DMS53 treated with DMSO at 0.1 percent for 48 hours (cell line): ENCODE data around the gene PTPRN2.

Experiments
- DNase-seq: peaks from one replicate; lab custom pipeline; 2025; ENCODE audit not compliant: unreplicated experiment; lab: John Stamatoyannopoulos, UW

The PTPRN2 gene

DNA sequence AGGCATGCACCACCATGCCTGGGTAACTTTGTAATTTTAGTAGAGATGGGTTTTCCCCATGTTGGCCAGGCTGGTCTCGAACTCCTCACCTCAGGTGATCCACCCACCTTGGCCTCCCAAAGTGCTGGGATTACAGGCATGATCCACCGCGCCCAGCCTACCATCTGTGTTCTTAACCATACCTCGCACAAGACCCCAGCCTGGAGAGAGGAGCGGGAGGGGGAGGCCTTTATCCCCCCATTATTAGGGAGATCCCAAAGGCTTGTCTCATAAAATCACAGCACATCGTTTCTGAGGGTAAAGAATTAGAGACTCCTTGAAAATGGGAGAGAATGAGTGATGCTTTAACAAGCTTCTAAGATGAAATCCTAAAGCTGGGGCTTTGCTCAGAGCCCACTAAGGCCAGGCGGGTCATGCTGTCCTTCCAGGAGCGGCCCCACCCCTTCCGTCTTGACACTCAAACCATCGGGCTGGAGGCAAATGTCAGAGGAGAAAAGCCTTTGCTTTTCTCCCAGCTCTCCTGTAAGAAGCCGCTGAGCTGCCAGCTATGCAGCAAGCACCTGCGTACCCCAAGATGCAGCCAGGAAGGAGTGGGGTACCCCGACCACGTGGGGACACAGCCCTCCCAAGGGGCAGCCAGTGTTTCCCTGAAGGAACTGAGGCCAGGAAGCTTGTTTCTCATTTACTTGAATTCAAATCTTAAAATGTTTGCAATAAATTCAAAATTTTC, 339.7 kb downstream of the PTPRN2 start:
- DNase-seq: no peak

DNA sequence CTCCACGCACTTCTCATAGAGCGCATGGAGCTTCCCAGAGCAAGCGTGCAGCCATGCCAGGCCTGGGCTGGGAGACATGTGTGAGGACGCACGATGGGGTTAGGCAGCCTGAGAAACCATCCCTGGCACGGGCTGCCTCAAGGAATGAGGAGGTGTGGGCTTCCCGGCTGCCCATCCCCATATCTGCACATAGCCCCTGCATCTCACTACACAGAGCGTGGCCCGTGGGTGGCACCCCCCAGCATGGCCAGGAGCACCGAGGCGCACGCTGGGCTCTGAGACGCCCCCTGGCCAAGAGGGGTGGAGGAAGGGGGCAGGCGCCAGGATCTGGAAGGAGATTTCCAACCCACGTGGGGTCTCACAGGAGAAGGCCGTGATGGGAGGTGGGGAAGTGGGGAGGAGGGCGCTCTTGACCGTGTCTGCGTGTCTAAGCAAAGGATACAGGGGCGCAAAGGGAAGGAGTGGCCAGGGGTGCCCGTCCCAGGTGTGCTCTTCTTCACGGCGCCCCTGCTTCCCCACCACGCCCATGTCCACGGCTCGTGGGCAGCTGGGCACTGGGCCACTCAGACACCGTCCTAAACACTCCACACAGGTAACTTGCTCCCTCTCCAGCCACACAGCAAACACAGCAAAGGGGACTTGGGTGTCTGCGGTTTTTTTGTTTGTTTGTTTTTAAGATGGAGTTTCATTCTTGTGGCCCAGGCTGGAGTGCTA, 340.5 kb downstream of the PTPRN2 start:
- DNase-seq: no peak

- no peak for DNase-seq
These were observed 341.2 kb downstream of the PTPRN2 start for GRCh38 chr7:158246272-158246959.

DNA sequence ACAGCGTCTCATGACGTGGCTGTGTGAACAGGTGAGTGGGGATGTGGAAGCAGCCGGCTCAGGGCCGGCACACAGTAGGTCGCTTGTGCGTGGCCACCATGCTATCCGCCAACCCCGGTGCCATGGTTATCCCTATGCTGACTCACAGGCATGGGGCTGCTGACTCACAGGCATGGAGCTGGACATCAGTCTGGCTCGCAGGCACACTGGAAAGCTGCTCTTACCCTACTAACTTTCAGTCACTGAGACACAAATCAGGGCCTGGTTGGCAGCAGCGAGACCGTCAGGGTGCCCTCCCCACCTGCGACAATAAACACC, 341.9 kb downstream of the PTPRN2 start:
- no peak for DNase-seq

- DNase-seq: no peak
These were observed 342.5 kb downstream of the PTPRN2 start for GRCh38 chr7:158244873-158245723.

- no peak for DNase-seq
These were observed 343.2 kb downstream of the PTPRN2 start for GRCh38 chr7:158244430-158244829.

GRCh38 chr7:158241919-158242318, 345.7 kb downstream of the PTPRN2 start:
- DNase-seq: no peak

DNA sequence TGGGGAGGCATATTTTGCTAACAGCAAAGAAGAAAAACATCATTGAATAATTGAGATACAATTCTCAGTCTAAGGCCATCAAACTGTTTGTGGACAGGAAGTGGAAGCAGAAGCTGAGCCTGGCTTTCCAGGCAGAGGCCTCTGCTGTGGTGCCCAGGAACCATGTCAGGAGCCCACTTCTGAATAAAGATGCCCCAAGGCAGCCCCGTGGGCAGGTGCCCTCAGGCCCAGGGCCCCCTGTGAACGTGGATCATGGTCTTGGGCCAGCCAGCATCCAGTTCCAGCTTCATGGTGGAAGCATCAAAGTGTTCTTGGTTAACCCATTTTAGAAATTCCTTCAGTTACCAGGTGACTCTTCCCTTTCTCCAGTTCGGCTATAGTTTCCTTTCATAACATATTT, 346.8 kb downstream of the PTPRN2 start:
- no peak for DNase-seq

GRCh38 chr7:158239290-158239981, 348.2 kb downstream of the PTPRN2 start:
- DNase-seq: no peak

GRCh38 chr7:158238616-158239289, 348.9 kb downstream of the PTPRN2 start:
- DNase-seq: no peak

- no peak for DNase-seq
These were observed 349.8 kb downstream of the PTPRN2 start for GRCh38 chr7:158237672-158238335.

DNA sequence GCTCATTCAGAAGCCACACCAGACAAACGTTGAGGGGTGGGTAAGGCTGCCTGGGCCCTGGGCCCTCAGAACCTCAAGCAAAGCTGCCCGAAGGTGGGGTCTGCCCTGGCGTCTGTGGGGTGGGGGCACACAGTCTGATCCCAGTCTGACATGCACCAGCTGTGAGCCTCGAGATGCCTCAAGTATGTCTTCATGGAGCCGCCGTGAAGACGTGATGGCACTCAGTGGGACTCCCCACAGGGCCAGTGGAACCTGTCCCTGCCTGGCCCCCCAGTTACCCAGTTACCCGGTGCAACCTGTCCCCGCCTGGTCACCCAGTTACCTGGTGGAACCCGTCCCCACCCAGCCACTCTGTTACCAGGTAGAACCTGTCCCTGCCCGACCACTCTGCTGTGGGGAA, 351.2 kb downstream of the PTPRN2 start:
- no peak for DNase-seq

GRCh38 chr7:158235862-158236261, 351.8 kb downstream of the PTPRN2 start:
- no peak for DNase-seq

- DNase-seq: no peak
These were observed 357.7 kb downstream of the PTPRN2 start for GRCh38 chr7:158229945-158230344.

- no peak for DNase-seq
These were observed 358.6 kb downstream of the PTPRN2 start for GRCh38 chr7:158228986-158229385.

- DNase-seq: no peak
These were observed 359.5 kb downstream of the PTPRN2 start for GRCh38 chr7:158228131-158228530.

DNA sequence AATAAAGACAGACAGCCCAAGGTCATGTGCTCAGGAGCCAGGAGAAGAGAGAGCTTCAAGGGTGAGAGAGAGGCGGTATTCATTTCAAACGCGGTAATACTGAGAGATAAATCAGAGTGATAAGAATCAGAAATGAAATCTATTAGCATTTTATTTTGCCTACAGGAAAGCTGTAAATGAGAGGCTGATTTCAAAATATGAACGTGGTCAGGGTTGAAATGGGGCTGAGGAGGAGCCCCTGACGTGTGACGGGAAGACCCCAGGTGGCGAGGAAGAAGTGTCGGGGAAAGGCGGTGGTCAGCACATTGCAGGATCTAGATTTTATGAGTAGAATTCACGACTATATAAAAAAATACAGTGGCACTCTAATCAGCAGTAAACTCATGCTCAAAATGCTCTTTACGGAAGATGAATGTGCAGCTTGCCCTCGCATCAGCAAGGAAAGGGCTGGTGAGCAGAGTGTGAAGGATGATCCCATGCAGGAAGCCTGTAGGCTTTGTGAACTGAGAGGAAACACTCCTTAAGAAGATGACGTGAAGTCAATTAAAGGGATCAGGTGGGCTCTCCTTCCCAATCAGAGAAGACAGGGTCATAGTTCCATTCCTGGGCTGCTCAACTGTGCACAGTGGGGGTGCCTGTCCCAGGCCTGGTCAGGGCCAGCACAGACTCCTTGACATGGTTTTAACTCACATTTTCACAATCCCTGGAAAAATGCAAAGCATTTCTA, 360.2 kb downstream of the PTPRN2 start:
- no peak for DNase-seq

GRCh38 chr7:158216198-158216597, 371.4 kb downstream of the PTPRN2 start:
- no peak for DNase-seq

GRCh38 chr7:158209435-158209834, 378.2 kb downstream of the PTPRN2 start:
- DNase-seq: no peak
